ENCODE results near the gene DNAJC15.
"Not testable (repeated sequence)": the region's sequence is repeated elsewhere in the genome, so short reads cannot be mapped to it uniquely, and the experiment has no call there.

DNAJC15 gene

DNA sequence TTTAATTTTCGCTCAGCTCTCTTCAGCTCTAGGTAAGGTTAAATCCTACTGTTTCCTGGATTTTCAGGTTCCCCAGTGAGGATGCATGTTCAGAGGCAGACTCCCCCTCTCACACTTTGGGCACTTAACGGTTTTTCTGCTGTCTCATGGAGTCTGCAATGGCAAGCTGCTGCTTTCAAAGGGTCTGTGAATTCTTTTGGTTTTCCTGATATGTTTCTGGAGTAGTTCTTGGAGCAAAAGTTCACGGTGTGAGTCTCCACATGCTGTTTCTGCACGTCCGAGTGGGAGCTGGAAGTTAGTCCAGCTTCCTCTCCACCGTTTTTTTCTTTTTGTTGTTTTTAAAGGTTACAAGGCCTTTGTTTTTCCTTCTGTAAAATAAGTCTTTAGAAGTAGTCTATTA lies 35.4 kb downstream of the DNAJC15 start:
- Histone ChIP-seq H3K9ac (ENCODE audit: low read length) (no peak overlapping the region), H3K27me3 (ENCODE audit: control insufficient read depth, insufficient read depth, low read length) (no peaks in the 10 kb centered on the region), H3K4me3 (ENCODE audit: low read length) (no peak overlapping the region), H3K36me3 (ENCODE audit: control insufficient read depth, insufficient read depth, low read length) (no peaks in the 10 kb centered on the region), H3K27ac (ENCODE audit: low read depth, low read length) (no peak overlapping the region), H3K4me1 (ENCODE audit: control insufficient read depth, insufficient read depth, low read length) (no peaks in the 10 kb centered on the region)

DNA sequence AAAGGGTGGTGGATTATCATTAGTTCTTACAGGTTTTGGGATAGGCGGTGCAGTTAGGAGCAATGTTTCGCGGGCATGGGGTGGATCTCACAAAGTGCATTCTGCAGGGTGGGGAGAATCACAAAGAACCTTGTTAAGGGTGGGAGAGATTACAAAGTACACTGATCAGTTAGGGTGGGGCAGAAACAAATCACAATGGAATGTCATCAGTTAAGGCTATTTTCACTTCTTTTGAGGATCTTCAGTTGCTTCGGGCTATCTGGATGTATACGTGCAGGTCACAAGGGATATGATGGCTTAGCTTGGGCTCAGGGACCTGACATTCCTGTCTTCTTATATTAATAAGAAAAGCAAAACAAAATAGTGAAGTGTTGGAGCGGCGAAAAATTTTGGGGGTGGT lies 36.4 kb downstream of the DNAJC15 start:
- not testable (repeated sequence) for H3K27ac ChIP-seq (ENCODE audit: low read depth, low read length); H3K4me1 ChIP-seq (ENCODE audit: control insufficient read depth, insufficient read depth, low read length); H3K36me3 ChIP-seq (ENCODE audit: control insufficient read depth, insufficient read depth, low read length); H3K27me3 ChIP-seq (ENCODE audit: control insufficient read depth, insufficient read depth, low read length); H3K4me3 ChIP-seq (ENCODE audit: low read length); H3K9ac ChIP-seq (ENCODE audit: low read length)

DNA sequence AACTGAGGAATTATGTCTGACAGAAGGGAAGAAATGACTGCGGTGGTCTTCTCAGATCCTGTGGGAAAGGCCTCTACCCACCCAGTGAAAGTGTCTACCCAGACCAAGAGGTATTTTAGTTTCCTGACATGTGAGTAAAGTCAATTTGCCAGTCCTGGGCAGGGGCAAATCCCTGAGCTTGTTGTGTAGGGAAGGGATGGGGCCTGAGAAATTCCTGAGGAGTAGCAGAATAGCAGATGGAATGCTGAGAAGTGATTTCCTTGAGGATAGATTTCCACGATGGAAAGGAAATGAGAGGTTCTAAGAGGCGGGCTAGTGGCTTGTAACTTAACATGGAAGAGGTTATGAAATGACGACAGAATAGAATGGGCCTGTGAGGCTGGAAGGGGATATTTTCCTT lies 37.4 kb downstream of the DNAJC15 start:
- not testable (repeated sequence) for H3K9ac ChIP-seq (ENCODE audit: low read length); H3K27ac ChIP-seq (ENCODE audit: low read depth, low read length); H3K36me3 ChIP-seq (ENCODE audit: control insufficient read depth, insufficient read depth, low read length); H3K4me1 ChIP-seq (ENCODE audit: control insufficient read depth, insufficient read depth, low read length); H3K27me3 ChIP-seq (ENCODE audit: control insufficient read depth, insufficient read depth, low read length); H3K4me3 ChIP-seq (ENCODE audit: low read length)

DNA sequence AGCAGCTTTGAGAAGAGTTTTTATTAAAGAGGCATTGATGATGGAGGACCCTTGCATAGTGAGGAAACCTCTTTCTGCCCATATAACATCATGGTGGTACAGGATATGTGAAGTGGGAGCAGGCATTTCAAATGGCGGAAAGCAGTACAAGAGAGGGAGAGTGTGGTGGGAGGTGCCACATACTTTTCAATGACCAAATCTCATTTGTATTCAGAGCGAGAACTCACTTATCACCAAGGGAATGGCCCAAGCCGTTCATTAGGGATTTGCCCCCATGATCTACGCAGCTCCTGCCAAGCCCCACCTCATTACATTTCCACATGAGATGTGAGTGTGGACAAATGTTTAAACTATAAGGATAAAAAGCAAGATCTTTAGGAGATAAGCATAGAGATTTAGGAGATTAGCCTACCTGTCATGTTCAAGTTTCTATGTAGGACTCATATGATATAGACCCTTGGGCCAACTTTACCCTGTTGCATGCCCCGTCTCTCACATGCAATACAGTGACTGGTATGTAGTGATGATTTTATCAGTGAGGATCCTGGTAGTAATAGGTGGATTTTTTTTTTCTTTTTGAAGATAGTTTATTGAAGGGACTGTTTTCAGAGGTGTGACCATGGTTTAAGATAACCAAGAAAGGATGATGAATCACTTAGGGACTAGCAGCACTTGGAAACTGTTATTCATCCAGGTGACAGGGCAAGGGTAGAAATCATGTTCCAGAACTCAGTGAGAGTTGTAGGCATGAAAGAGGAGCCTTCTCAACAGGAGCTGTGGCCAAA lies 38.3 kb downstream of the DNAJC15 start:
- H3K27ac ChIP-seq (ENCODE audit: low read depth, low read length), result no peak overlapping the region
- no peaks in the 10 kb centered on the region for H3K36me3 ChIP-seq (ENCODE audit: control insufficient read depth, insufficient read depth, low read length)
- no peaks in the 10 kb centered on the region for H3K4me1 ChIP-seq (ENCODE audit: control insufficient read depth, insufficient read depth, low read length)
- H3K4me3 ChIP-seq (ENCODE audit: low read length), result no peak overlapping the region
- H3K9ac ChIP-seq (ENCODE audit: low read length), result no peak overlapping the region
- no peaks in the 10 kb centered on the region for H3K27me3 ChIP-seq (ENCODE audit: control insufficient read depth, insufficient read depth, low read length)

DNA sequence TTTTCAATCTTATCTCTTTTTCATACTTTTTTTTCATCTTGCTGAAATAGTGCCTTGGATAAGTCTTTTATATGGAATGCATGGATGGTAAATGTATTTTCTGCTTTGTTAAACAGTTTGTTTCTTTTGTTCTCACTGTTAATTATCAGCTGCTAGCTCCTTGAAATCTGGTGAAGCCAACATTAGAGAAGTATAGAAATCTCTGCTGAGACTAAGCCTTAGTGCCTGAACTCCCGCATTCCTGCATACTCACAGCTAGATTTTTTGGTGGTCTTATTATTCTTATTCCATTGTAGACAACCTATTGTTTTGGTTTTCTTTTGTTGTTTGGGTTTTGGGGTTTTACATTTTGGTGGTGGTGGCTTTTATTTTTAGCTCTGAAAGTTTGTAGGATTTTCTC lies 48.4 kb downstream of the DNAJC15 start:
- Histone ChIP-seq H3K36me3 (ENCODE audit: control insufficient read depth, insufficient read depth, low read length) (peaks cover 3% of the 10 kb centered on the region), H3K27ac (ENCODE audit: low read depth, low read length) (no peak overlapping the region)

DNA sequence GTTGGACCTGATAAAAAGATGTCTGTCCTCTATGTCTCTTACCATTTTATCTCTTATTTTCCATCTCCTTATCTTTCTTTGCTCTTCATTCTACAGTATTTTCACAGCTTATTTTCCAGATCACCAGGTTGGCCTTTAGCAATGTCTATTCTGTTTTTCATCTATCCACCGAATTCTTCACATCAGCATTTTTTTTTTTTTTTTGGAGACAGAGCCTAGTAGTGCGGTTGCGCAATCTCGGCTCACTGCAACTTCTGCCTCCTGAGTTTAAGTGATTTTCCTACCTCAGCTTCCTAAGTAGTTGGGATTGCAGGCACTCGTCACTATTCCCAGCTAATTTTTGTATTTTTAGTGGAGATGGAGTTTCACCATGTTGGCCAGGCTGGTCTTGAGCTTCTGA lies 49.0 kb downstream of the DNAJC15 start:
- H3K4me1 ChIP-seq (ENCODE audit: control insufficient read depth, insufficient read depth, low read length), result peaks cover 8% of the 10 kb centered on the region
- H3K27ac ChIP-seq (ENCODE audit: low read depth, low read length), result no peak overlapping the region
- H3K4me3 ChIP-seq (ENCODE audit: low read length), result no peak overlapping the region
- no peak overlapping the region for H3K9ac ChIP-seq (ENCODE audit: low read length)
- peaks cover 3% of the 10 kb centered on the region for H3K36me3 ChIP-seq (ENCODE audit: control insufficient read depth, insufficient read depth, low read length)
- no peaks in the 10 kb centered on the region for H3K27me3 ChIP-seq (ENCODE audit: control insufficient read depth, insufficient read depth, low read length)

More for the DNA sequence above, 48.4 kb downstream of the DNAJC15 start:
- Histone ChIP-seq H3K27me3 (ENCODE audit: control insufficient read depth, insufficient read depth, low read length) (no peaks in the 10 kb centered on the region), H3K9ac (ENCODE audit: low read length) (no peak overlapping the region), H3K4me1 (ENCODE audit: control insufficient read depth, insufficient read depth, low read length) (peaks cover 4% of the 10 kb centered on the region), H3K4me3 (ENCODE audit: low read length) (no peak overlapping the region)

DNA sequence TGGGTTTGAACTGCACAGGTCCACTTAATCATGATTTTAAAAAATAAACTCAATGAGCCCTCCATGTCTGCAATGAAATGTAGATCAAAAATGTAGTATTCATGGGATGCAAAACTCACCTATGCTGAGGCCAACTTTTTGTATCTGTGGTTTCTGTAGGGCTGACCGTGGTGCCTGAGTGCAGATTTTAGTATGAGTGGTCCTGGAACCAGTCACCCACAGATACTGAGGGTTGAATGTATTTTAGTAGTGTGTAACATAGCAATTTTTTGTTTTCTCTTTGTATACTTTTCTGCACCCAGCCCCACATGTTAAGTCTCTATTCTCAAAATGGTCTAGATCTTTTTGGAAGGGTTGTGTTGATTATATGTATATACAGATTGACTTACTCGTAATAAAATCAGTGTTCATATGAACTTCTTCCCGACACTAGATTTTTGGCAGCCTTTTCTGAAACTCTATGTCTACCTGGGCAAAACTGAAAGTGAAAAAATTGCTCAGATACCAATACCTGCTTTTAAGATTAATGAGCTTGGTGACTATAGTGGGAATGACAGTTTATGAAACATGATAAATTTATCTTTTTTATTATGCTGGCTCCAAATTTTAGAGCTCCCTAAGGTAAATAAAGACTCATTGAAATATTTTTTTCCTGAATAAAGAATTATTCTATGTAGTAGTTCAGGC lies 51.6 kb downstream of the DNAJC15 start:
- Histone ChIP-seq H3K27ac (ENCODE audit: low read depth, low read length) (no peak overlapping the region), H3K36me3 (ENCODE audit: control insufficient read depth, insufficient read depth, low read length) (peaks cover 3% of the 10 kb centered on the region), H3K4me3 (ENCODE audit: low read length) (no peak overlapping the region), H3K9ac (ENCODE audit: low read length) (no peak overlapping the region), H3K4me1 (ENCODE audit: control insufficient read depth, insufficient read depth, low read length) (peaks cover 13% of the 10 kb centered on the region), H3K27me3 (ENCODE audit: control insufficient read depth, insufficient read depth, low read length) (no peaks in the 10 kb centered on the region)

DNA sequence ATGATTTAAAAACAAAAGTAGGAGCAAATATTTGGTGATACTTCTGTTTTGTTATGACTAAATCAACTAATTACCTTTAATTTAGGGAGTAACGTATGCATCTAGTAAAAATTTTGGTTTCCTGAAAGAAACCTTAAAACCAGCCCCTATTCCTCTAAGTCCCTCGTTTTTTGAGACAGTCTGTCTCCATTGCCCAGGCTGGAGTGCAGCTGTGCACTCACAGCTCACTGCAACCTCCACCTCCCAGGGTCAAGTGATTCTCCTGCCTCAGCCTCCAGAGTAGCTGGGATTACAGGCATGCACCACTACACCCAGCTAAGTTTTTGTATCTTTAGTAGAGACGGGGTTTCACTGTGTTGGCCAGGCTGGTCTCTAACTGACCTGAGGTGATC lies 52.1 kb downstream of the DNAJC15 start:
- H3K27me3 ChIP-seq (ENCODE audit: control insufficient read depth, insufficient read depth, low read length); H3K27ac ChIP-seq (ENCODE audit: low read depth, low read length); H3K4me1 ChIP-seq (ENCODE audit: control insufficient read depth, insufficient read depth, low read length); H3K36me3 ChIP-seq (ENCODE audit: control insufficient read depth, insufficient read depth, low read length); H3K9ac ChIP-seq (ENCODE audit: low read length); H3K4me3 ChIP-seq (ENCODE audit: low read length): not testable (repeated sequence)

DNA sequence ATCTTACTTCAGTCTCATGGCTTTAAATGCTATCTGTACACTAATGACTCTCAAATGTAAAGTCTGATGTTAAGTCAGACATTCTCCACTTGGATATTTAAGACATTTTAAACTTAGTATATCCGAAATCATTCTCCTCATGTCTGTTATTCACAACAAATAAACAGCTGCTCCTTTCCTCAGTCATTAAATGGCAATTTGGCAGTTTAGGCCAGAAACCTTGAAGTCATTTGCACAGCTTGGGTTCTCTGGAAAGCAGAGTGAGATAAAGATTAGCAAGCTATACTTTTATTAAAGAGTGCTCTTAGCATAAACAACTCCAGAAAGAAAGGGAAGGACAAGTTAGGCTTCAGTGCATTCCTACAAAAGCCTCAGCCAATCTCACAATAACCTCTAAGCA lies 53.7 kb downstream of the DNAJC15 start:
- no peak overlapping the region for H3K9ac ChIP-seq (ENCODE audit: low read length)
- no peak overlapping the region for H3K27ac ChIP-seq (ENCODE audit: low read depth, low read length)
- H3K27me3 ChIP-seq (ENCODE audit: control insufficient read depth, insufficient read depth, low read length), result no peaks in the 10 kb centered on the region
- no peaks in the 10 kb centered on the region for H3K36me3 ChIP-seq (ENCODE audit: control insufficient read depth, insufficient read depth, low read length)
- H3K4me1 ChIP-seq (ENCODE audit: control insufficient read depth, insufficient read depth, low read length), result peaks cover 8% of the 10 kb centered on the region
- H3K4me3 ChIP-seq (ENCODE audit: low read length), result no peak overlapping the region

DNA sequence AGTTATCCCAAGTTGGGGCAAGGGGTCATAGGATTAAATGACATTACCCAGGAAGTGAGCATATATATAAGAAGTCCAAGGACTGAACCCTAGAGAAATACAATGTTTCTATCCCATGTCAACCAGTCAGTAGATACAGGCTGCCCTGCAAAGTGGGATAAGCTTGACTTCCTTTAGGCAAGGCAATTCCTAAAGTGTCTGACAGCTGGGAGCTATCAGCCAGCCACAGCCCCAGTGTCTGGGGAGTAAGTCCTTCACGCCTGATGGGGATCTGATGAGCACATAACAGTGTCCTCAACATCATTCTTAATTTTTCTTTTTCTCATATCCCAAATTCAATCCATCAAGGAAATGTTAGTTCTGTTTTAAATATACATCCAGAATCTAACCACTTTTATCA lies 54.1 kb downstream of the DNAJC15 start:
- Histone ChIP-seq H3K27ac (ENCODE audit: low read depth, low read length) (no peak overlapping the region), H3K36me3 (ENCODE audit: control insufficient read depth, insufficient read depth, low read length) (no peaks in the 10 kb centered on the region), H3K27me3 (ENCODE audit: control insufficient read depth, insufficient read depth, low read length) (no peaks in the 10 kb centered on the region), H3K9ac (ENCODE audit: low read length) (no peak overlapping the region), H3K4me1 (ENCODE audit: control insufficient read depth, insufficient read depth, low read length) (peaks cover 8% of the 10 kb centered on the region), H3K4me3 (ENCODE audit: low read length) (no peak overlapping the region)

DNA sequence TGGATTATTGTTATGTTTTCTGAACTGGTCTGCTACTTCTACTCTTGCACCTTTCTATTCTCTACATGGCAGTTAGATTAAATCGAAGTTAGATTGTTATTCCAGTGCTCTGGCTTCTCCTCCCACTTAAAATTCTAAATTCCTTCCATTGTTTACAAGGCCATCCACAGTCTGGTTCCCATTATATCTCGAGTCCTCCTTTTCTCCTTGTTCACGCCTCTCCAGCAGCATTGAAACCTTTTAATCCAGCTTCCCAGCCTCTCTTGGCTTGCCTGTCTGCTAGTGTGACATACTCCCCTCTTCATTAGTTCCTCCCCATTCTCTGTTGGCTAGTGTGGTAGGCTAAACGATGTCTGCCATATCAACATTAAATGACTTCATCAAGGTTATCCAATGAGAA lies 54.5 kb downstream of the DNAJC15 start:
- Histone ChIP-seq H3K4me1 (ENCODE audit: control insufficient read depth, insufficient read depth, low read length) (peaks cover 8% of the 10 kb centered on the region), H3K27ac (ENCODE audit: low read depth, low read length) (no peak overlapping the region), H3K9ac (ENCODE audit: low read length) (no peak overlapping the region), H3K36me3 (ENCODE audit: control insufficient read depth, insufficient read depth, low read length) (no peaks in the 10 kb centered on the region), H3K27me3 (ENCODE audit: control insufficient read depth, insufficient read depth, low read length) (no peaks in the 10 kb centered on the region), H3K4me3 (ENCODE audit: low read length) (no peak overlapping the region)

DNA sequence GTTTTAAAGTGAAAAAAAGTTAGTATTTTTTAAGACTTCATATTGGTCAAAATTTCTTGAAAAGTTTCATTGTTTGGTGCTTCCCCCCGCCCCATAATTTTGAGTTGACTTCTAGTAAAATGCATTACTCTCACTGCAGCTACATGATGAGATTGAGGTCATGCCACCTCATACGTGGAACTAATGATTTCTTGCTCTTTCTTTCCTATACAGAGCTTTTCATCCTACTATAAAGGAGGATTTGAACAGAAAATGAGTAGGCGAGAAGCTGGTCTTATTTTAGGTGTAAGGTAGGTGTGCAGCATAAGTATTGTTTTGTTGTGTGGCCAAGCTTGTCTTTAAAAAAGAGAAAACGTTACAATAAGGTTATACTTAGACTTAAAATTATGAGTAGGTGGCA lies 55.0 kb downstream of the DNAJC15 start:
- Histone ChIP-seq H3K27me3 (ENCODE audit: control insufficient read depth, insufficient read depth, low read length) (no peaks in the 10 kb centered on the region), H3K9ac (ENCODE audit: low read length) (no peak overlapping the region), H3K4me3 (ENCODE audit: low read length) (no peak overlapping the region), H3K36me3 (ENCODE audit: control insufficient read depth, insufficient read depth, low read length) (no peaks in the 10 kb centered on the region), H3K4me1 (ENCODE audit: control insufficient read depth, insufficient read depth, low read length) (peaks cover 8% of the 10 kb centered on the region), H3K27ac (ENCODE audit: low read depth, low read length) (no peak overlapping the region)

DNA sequence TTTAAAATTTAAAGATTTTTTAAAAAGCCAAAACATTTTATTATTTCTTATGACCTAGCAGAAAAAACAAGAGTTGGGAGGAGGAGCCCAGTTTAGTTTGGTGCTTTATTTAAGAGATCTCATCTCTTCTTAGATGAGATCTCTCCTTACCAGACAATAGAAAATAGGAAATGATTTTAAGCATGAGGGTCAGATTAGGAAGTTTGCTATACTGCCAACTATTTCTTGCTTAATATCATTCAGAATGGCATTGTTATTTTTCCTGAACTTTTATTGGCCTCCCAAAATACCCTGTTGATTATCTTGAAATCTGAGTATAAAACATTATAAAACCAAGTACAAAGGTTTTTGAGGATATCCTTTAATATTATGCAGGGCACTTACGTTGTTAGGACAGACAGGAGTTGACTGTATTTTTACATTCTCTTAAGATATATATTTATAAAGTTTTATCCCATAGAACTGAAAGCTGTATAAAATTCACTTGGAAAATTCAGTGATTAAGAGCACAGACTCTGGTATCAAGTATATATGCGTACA lies 56.1 kb downstream of the DNAJC15 start:
- H3K4me3 ChIP-seq (ENCODE audit: low read length), result no peak overlapping the region
- no peaks in the 10 kb centered on the region for H3K36me3 ChIP-seq (ENCODE audit: control insufficient read depth, insufficient read depth, low read length)
- H3K27ac ChIP-seq (ENCODE audit: low read depth, low read length), result no peak overlapping the region
- H3K4me1 ChIP-seq (ENCODE audit: control insufficient read depth, insufficient read depth, low read length), result peaks cover 8% of the 10 kb centered on the region
- H3K9ac ChIP-seq (ENCODE audit: low read length), result no peak overlapping the region
- no peaks in the 10 kb centered on the region for H3K27me3 ChIP-seq (ENCODE audit: control insufficient read depth, insufficient read depth, low read length)

Data from rectal smooth muscle tissue (tissue), 1 donor.